GM12878 (cell line): Measurements from ENCODE around the gene WWP2. TPM values are rescaled to one million over a fixed set of nuclear protein-coding genes. Genes with fewer than 3 reads are reported as not detected.

Experiments used
- ATAC-seq: fragments of 200-7000 bp; cut with Tn5 transposase; 3 replicates; pipeline ENCODE4 v1.9.1; 2020; ENCODE audit warnings: mild to moderate bottlenecking, moderate library complexity
- BruUV-seq: library from RNA; stranded (reverse); fragments of 400-500 nt; replicated peaks from 2 replicates; lab custom pipeline; 2021; lab: Mats Ljungman, UMichigan
- CTCF ChIA-PET: fragments of 300-600 bp; sonication (Branson Sonifier 250); formaldehyde crosslinking; extraction: SDS; loops from one replicate; lab custom pipeline; 2021; ENCODE audit warnings: inconsistent platforms; lab: Yijun Ruan, JAX
- POLR2A ChIA-PET: fragments of 350-600 bp; formaldehyde crosslinking; extraction: SDS; loops from one replicate; lab custom pipeline; 2021; ENCODE audit warnings: inconsistent platforms; lab: Charles Lee
- RAD21 ChIA-PET: fragments of 300-600 bp; sonication (Branson Sonifier 250); formaldehyde crosslinking; loops from one replicate; lab custom pipeline; 2023; ENCODE audit warnings: antibody characterized with exemption; ENCODE audit not compliant: unreplicated experiment; lab: Charles Lee
- SMC1A ChIA-PET: fragments of 300-600 bp; sonication (Branson Sonifier 250); formaldehyde crosslinking; loops from one replicate; lab custom pipeline; 2023; ENCODE audit not compliant: unreplicated experiment, uncharacterized antibody; lab: Charles Lee
- DNase-seq: peaks from one replicate; pipeline ENCODE4 v3.0.0-alpha.2; 2011; ENCODE audit warnings: low read depth, low spot score
- FAIRE-seq: peaks from 3 replicates; lab custom pipeline; 2011; peaks lifted over from hg19 to GRCh38; lab: Jason Lieb, UNC
- H2AFZ ChIP-seq: 2 replicates; pipeline ENCODE4 v1.6.0; 2011; ENCODE audit warnings: low read depth, low read length, control low read depth; ENCODE audit not compliant: control insufficient read depth
- H3K27ac ChIP-seq: 2 replicates; pipeline ENCODE4 v1.5.1; 2011; ENCODE audit warnings: control low read depth; ENCODE audit not compliant: control insufficient read depth, insufficient read depth
- H3K27me3 ChIP-seq, 2 experiments: replicated peaks in 1 of 2; 2 replicates each; pipeline versions ENCODE4 v1.6.0 to v1.6.1; 2011; ENCODE audit warnings: low read length in 1 of 2; ENCODE audit not compliant: control insufficient read depth in 2 of 2, insufficient read depth in 2 of 2
- H3K36me3 ChIP-seq, 2 experiments: 2 replicates each; pipeline ENCODE4 v1.5.1; 2011; ENCODE audit warnings: low read length in 1 of 2; ENCODE audit not compliant: control insufficient read depth in 2 of 2, insufficient read depth in 2 of 2
- H3K4me1 ChIP-seq: 2 replicates; pipeline ENCODE4 v1.6.1; 2011; ENCODE audit warnings: mild to moderate bottlenecking, low read length, moderate library complexity, mixed read lengths; ENCODE audit not compliant: control insufficient read depth, insufficient read depth
- H3K4me2 ChIP-seq: 2 replicates; pipeline ENCODE4 v1.6.0; 2011; ENCODE audit warnings: control low read depth; ENCODE audit not compliant: control insufficient read depth, insufficient read depth
- H3K4me3 ChIP-seq: fragments of 200-600 bp; sonication (generic); 2 replicates; pipeline ENCODE4 v1.5.1; 2016
- H3K79me2 ChIP-seq: 2 replicates; pipeline ENCODE4 v1.6.0; 2011; ENCODE audit warnings: low read length; ENCODE audit not compliant: control insufficient read depth, insufficient read depth
- H3K9ac ChIP-seq: 2 replicates; pipeline ENCODE4 v1.8.0; 2011; ENCODE audit warnings: low read length, control low read depth, mixed read lengths; ENCODE audit not compliant: control insufficient read depth, insufficient read depth
- H3K9me3 ChIP-seq: replicated peaks from 3 replicates; pipeline ENCODE4 v1.5.1; 2011; ENCODE audit warnings: mild to moderate bottlenecking, low read length; ENCODE audit not compliant: control insufficient read depth, insufficient read depth
- H4K20me1 ChIP-seq: 2 replicates; pipeline ENCODE4 v1.6.0; 2011; ENCODE audit not compliant: control insufficient read depth, insufficient read depth
- ASH2L ChIP-seq: fragments of 300-600, 200-600 bp; sonication (generic); IDR thresholded peaks from 2 replicates; pipeline ENCODE4 v1.6.1; 2017; ENCODE audit warnings: low read depth, mild to moderate bottlenecking, borderline replicate concordance
- CBX5 ChIP-seq: sonication (generic); IDR thresholded peaks from 2 replicates; pipeline ENCODE4 v1.6.1; 2016; ENCODE audit warnings: low read depth, moderate library complexity, mild to moderate bottlenecking, inconsistent platforms
- CREM ChIP-seq: IDR thresholded peaks from 2 replicates; pipeline ENCODE4 v1.6.1; 2014; ENCODE audit warnings: antibody characterized with exemption, low read depth
- E4F1 ChIP-seq: fragments of 450-650 bp; IDR thresholded peaks from 2 replicates; pipeline ENCODE4 v1.6.1; 2018; ENCODE audit warnings: borderline replicate concordance, mild to moderate bottlenecking; ENCODE audit not compliant: partially characterized antibody
- EED ChIP-seq: sonication (generic); IDR thresholded peaks from 2 replicates; pipeline ENCODE4 v1.6.1; 2016; ENCODE audit warnings: antibody characterized with exemption, low read depth
- EGR1 ChIP-seq, 2 experiments: IDR thresholded peaks; 1 replicate in 1 of 2; 2 replicates in 1 of 2; pipeline ENCODE4 v1.6.1; 2011 to 2012; ENCODE audit warnings: low read depth in 2 of 2, low read length in 2 of 2, borderline replicate concordance in 1 of 2, mild to moderate bottlenecking in 1 of 2, moderate library complexity in 1 of 2
- ELK1 ChIP-seq: IDR thresholded peaks from 2 replicates; pipeline ENCODE4 v1.6.1; 2012; ENCODE audit warnings: low read depth, low read length, improper control_type of control experiment
- GATAD2B ChIP-seq: fragments of 450-650 bp; conservative IDR thresholded peaks from 2 replicates; pipeline ENCODE4 v1.6.1; 2017; ENCODE audit warnings: low read depth, mild to moderate bottlenecking, moderate library complexity
- KAT2A ChIP-seq: conservative IDR thresholded peaks from 2 replicates; pipeline ENCODE4 v1.6.1; 2011; ENCODE audit warnings: low read depth, low read length; ENCODE audit not compliant: control insufficient read depth
- PBX3 ChIP-seq: IDR thresholded peaks from 2 replicates; pipeline ENCODE4 v1.6.1; 2011; ENCODE audit warnings: mild to moderate bottlenecking, low read depth, low read length, moderate library complexity; ENCODE audit not compliant: insufficient replicate concordance
- RUNX3 ChIP-seq: IDR thresholded peaks from 2 replicates; pipeline ENCODE4 v1.6.1; 2012; ENCODE audit warnings: low read length, inconsistent platforms
- SMAD1 ChIP-seq: fragments of 450-650 bp; IDR thresholded peaks from 2 replicates; pipeline ENCODE4 v1.6.1; 2018; ENCODE audit warnings: mild to moderate bottlenecking, low read depth; ENCODE audit not compliant: partially characterized antibody
- WGBS: methylation state at CpG from one replicate; pipeline ENCODE4 v1.1.6; 2016; ENCODE audit warnings: low lambda C conversion rate; ENCODE audit not compliant: insufficient replicate concordance, insufficient coverage; ENCODE audit errors: missing lambda C conversion rate; 5-methylcytosine and 5-hydroxymethylcytosine counted together
- in situ Hi-C: fragments of 300-500 bp; cut with MboI; formaldehyde crosslinking; loops from 9 replicates; pipeline ENCODE4 v1.14.3; 2018; ENCODE audit warnings: mixed read lengths
- intact Hi-C: fragments of 100-400 bp; cut with micrococcal nuclease; formaldehyde crosslinking; loops from one replicate; pipeline ENCODE4 v1.14.2; 2022; ENCODE audit not compliant: unreplicated experiment
- polyA plus RNA-seq, 11 experiments: library from polyadenylated mRNA; depleted of rRNA in 4 of 11; unstranded in 6 of 11; stranded (reverse) in 5 of 11; fragments of >200 nt; fragmentation: Nextera tagmentation in 4 of 11; fragmentation: Illumina TruSeq in 1 of 11; extraction: Ambion mirVana in 4 of 11; extraction: Trizol in 1 of 11; gene quantifications; 1 replicate in 1 of 11; 2 replicates in 10 of 11; pipeline versions ENCODE4 v1.2.1 to v1.2.3, GENCODE V29; 2011 to 2016; ENCODE audit warnings: inconsistent platforms in 2 of 11, missing spikeins in 2 of 11, low read depth in 1 of 11
- total RNA-seq, 4 experiments: library from RNA; depleted of rRNA in 3 of 4; stranded (reverse); fragments of >200 nt in 3 of 4; fragmentation: Illumina TruSeq in 1 of 4; extraction: Trizol in 1 of 4; gene quantifications; 2 replicates each; pipeline versions ENCODE4 v1.2.1 to v1.2.3, GENCODE V29; 2013 to 2021
- TF ChIP-seq, protein P1 (sequence below): fragments of 450-650 bp; formaldehyde crosslinking; IDR thresholded peaks from 2 replicates; pipeline ENCODE4 v1.5.0; 2022; ENCODE audit warnings: mild to moderate bottlenecking, missing genetic modification characterization

The WWP2 gene
- total and polyA plus RNA-seq, 10 of the 15 experiments (the other 5 are each of a cell fraction or from before 2014, with no cell fraction given), result 2.8 to 47.0 (median 23.8) TPM

GRCh38 chr16:69724414-69724873, 37.7 kb upstream of the WWP2 start:
- ChIA-PET RAD21 (interaction anchor here (0.7 to 2.2 kb wide), 4 partner anchors 15 to 328 kb away, joined by 3 to 11 read pairs (median 8); partner anchors contain the start of gene NOB1), SMC1A (interaction anchor here (1.1 to 8.3 kb wide), 8 partner anchors 14 to 328 kb away, joined by 3 to 47 read pairs (median 5); partner anchors contain the start of genes NOB1 and WWP2), POLR2A (interaction anchor here (0.6 to 5.6 kb wide), 4 partner anchors 22 to 756 kb away, joined by 3 to 25 read pairs (median 3); partner anchors contain the start of gene NOB1), CTCF (interaction anchor here (1.0 to 8.2 kb wide), 6 partner anchors 12 to 207 kb away, joined by 3 to 68 read pairs (median 8); partner anchors contain the start of gene NOB1)
- H3K9me3 ChIP-seq, result no peaks in the 10 kb centered on the region; the same call in 2 of the 3 replicates
- H3K4me2 ChIP-seq, result no peak overlapping the region
- no peak for TF ChIP-seq PBX3
- TF ChIP-seq EGR1 (IDR thresholded peaks at IDR 0.05; ENCODE audit: borderline replicate concordance in 1 of 2, low read depth in 2 of 2, low read length in 2 of 2), result no peak
- TF ChIP-seq E4F1, result no peak
- no peak for TF ChIP-seq CBX5
- TF ChIP-seq EED, result no peak
- no peak for TF ChIP-seq KAT2A
- no peak for TF ChIP-seq CREM
- TF ChIP-seq ASH2L, result no peak
- TF ChIP-seq, protein P1, sequence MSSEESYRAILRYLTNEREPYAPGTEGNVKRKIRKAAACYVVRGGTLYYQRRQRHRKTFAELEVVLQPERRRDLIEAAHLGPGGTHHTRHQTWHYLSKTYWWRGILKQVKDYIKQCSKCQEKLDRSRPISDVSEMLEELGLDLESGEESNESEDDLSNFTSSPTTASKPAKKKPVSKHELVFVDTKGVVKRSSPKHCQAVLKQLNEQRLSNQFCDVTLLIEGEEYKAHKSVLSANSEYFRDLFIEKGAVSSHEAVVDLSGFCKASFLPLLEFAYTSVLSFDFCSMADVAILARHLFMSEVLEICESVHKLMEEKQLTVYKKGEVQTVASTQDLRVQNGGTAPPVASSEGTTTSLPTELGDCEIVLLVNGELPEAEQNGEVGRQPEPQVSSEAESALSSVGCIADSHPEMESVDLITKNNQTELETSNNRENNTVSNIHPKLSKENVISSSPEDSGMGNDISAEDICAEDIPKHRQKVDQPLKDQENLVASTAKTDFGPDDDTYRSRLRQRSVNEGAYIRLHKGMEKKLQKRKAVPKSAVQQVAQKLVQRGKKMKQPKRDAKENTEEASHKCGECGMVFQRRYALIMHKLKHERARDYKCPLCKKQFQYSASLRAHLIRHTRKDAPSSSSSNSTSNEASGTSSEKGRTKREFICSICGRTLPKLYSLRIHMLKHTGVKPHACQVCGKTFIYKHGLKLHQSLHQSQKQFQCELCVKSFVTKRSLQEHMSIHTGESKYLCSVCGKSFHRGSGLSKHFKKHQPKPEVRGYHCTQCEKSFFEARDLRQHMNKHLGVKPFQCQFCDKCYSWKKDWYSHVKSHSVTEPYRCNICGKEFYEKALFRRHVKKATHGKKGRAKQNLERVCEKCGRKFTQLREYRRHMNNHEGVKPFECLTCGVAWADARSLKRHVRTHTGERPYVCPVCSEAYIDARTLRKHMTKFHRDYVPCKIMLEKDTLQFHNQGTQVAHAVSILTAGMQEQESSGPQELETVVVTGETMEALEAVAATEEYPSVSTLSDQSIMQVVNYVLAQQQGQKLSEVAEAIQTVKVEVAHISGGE, result no peak
- TF ChIP-seq SMAD1, result no peak
- TF ChIP-seq ELK1, result no peak
- TF ChIP-seq GATAD2B, result no peak
- TF ChIP-seq RUNX3, result no peak
- H3K27me3 ChIP-seq, result no peaks in the 10 kb centered on the region
- H3K4me3 ChIP-seq, result no peak overlapping the region
- no peak overlapping the region for H2AFZ ChIP-seq
- H3K9ac ChIP-seq, result no peak overlapping the region
- no peak overlapping the region for H3K27ac ChIP-seq
- WGBS, result 69% methylated on average over 2 of the region's 2 CpGs
- no peaks in the 10 kb centered on the region for H3K36me3 ChIP-seq
- H4K20me1 ChIP-seq, result no peaks in the 10 kb centered on the region
- in situ Hi-C loops (no loop called here), intact Hi-C loops (no loop called here)
- ATAC-seq (no peak), DNase-seq (no peak), FAIRE-seq (no peak)
- peaks cover 20% of the 10 kb centered on the region for H3K79me2 ChIP-seq
- no peaks in the 10 kb centered on the region; the same call in none of the 2 replicates for H3K4me1 ChIP-seq
- BruUV-seq, result no TSS peak
